NCI-H146 treated with DMSO at 0.1 percent for 48 hours (cell line): ENCODE data around the gene PNPLA2.

Experiments
- DNase-seq: peaks from one replicate; lab custom pipeline; 2025; ENCODE audit not compliant: unreplicated experiment; lab: John Stamatoyannopoulos, UW

Gene PNPLA2

GRCh38 chr11:813456-814096, 5.1 kb upstream of the PNPLA2 start:
- no peak for DNase-seq

GRCh38 chr11:815675-816432, 2.9 kb upstream of the PNPLA2 start:
- DNase-seq, result no peak

GRCh38 chr11:816433-816779, 2.3 kb upstream of the PNPLA2 start:
- no peak for DNase-seq

- peak; percentile 75 for DNase-seq
Observed at GRCh38 chr11:819129-819931, 616 bp downstream of the PNPLA2 start.

- peak; percentile 67 for DNase-seq
Observed at GRCh38 chr11:819943-820649, 1.4 kb downstream of the PNPLA2 start.

- DNase-seq, result no peak
Observed at GRCh38 chr11:820655-821511, 2.2 kb downstream of the PNPLA2 start.

GRCh38 chr11:821512-822371, 3.0 kb downstream of the PNPLA2 start:
- no peak for DNase-seq

GRCh38 chr11:823441-824291, 5.0 kb downstream of the PNPLA2 start:
- no peak for DNase-seq

GRCh38 chr11:824292-824880, 5.7 kb downstream of the PNPLA2 start:
- no peak for DNase-seq

GRCh38 chr11:824942-825341, 6.2 kb downstream of the PNPLA2 start:
- DNase-seq, result no peak

GRCh38 chr11:825366-826226, 6.9 kb downstream of the PNPLA2 start:
- DNase-seq, result no peak

- DNase-seq, result no peak
Observed at GRCh38 chr11:826227-826621, 7.5 kb downstream of the PNPLA2 start.

- DNase-seq, result no peak
Observed at GRCh38 chr11:826836-827145, 8.1 kb downstream of the PNPLA2 start.

GRCh38 chr11:827146-827896, 8.6 kb downstream of the PNPLA2 start:
- DNase-seq, result no peak

- no peak for DNase-seq
Observed at GRCh38 chr11:827897-828192, 9.1 kb downstream of the PNPLA2 start, which contains the start of gene CRACR2B. TSS of gene CRACR2B (plus strand) at chr11:827919. CDS start at chr11:828608, 689 bp downstream.

- no peak for DNase-seq
Observed at GRCh38 chr11:828506-829175, 9.9 kb downstream of the PNPLA2 start.
